B cell (primary cell): ENCODE results near the gene MRPL14. TPM values are rescaled to one million over a fixed set of nuclear protein-coding genes. Genes with fewer than 3 reads are reported as not detected.
A peak's percentile ranks its signal among the peaks of the same experiment; 100 is the strongest.

Source experiments
- ATAC-seq: fragments of 200-7000 bp; cut with Tn5 transposase; one replicate; pipeline ENCODE4 v1.10.0; 2021; ENCODE audit warnings: low read depth, mild to moderate bottlenecking, moderate number of reproducible peaks, moderate library complexity
- CTCF ChIA-PET: fragments of 350-600 bp; sonication (Branson Sonifier 250); formaldehyde crosslinking; loops from one replicate; lab custom pipeline; 2021; ENCODE audit warnings: antibody characterized with exemption, inconsistent platforms; lab: Charles Lee
- POLR2A ChIA-PET: fragments of 350-600 bp; sonication (Branson Sonifier 250); formaldehyde crosslinking; loops from one replicate; lab custom pipeline; 2021; ENCODE audit warnings: antibody characterized with exemption; lab: Charles Lee
- DNase-seq: peaks from one replicate; pipeline ENCODE4 v3.0.0; 2013
- H2AFZ ChIP-seq: 2 replicates; pipeline ENCODE4 v1.6.1; 2012; ENCODE audit warnings: mild to moderate bottlenecking, low read depth, low read length; ENCODE audit not compliant: insufficient read depth, poor library complexity, severe bottlenecking
- H3K27ac ChIP-seq, 2 donors: 1 replicate in 1 of 2; 2 replicates in 1 of 2; pipeline ENCODE4 v1.5.1; 2012 to 2013; ENCODE audit warnings: low read length in 2 of 2, mild to moderate bottlenecking in 2 of 2, moderate library complexity in 1 of 2
- H3K27me3 ChIP-seq, 4 experiments: fragments of 200-600 bp in 1 of 4; sonication (generic) in 1 of 4; replicated peaks in 1 of 4; 1 replicate in 2 of 4; 2 replicates in 2 of 4; pipeline versions ENCODE4 v1.6.1 to v1.7.0; 2013 to 2016; ENCODE audit warnings: low read length in 3 of 4, mild to moderate bottlenecking in 2 of 4, mixed read lengths in 1 of 4, moderate library complexity in 1 of 4; ENCODE audit not compliant: insufficient read depth in 4 of 4, control insufficient read depth in 3 of 4; ENCODE audit errors: control extremely low read depth in 1 of 4
- H3K36me3 ChIP-seq, 2 experiments: replicated peaks in 1 of 2; 1 replicate in 1 of 2; 2 replicates in 1 of 2; pipeline versions ENCODE4 v1.6.1 to v1.7.1; 2013; ENCODE audit warnings: low read length in 1 of 2; ENCODE audit not compliant: insufficient read depth in 2 of 2, control insufficient read depth in 1 of 2; ENCODE audit errors: control extremely low read depth in 1 of 2, extremely low read depth in 1 of 2
- H3K4me1 ChIP-seq, 2 donors: fragments of 200-600 bp in 1 of 2; sonication (generic) in 1 of 2; 1 replicate in 1 of 2; 2 replicates in 1 of 2; pipeline versions ENCODE4 v1.5.1 to v1.6.1; 2013 to 2017; ENCODE audit warnings: low read length in 2 of 2; ENCODE audit not compliant: control insufficient read depth in 2 of 2, insufficient read depth in 2 of 2
- H3K4me2 ChIP-seq: replicated peaks from 2 replicates; pipeline ENCODE3; 2012; ENCODE audit warnings: mild to moderate bottlenecking, low read depth, low read length; ENCODE audit not compliant: poor library complexity, severe bottlenecking
- H3K4me3 ChIP-seq, 5 experiments: fragments of 200-600 bp in 1 of 5; sonication (generic) in 1 of 5; 1 replicate in 3 of 5; 2 replicates in 2 of 5; pipeline versions ENCODE4 v1.5.1 to v1.7.0; 2011 to 2016; ENCODE audit warnings: low read length in 4 of 5, mild to moderate bottlenecking in 4 of 5, low read depth in 2 of 5, control low read depth in 1 of 5, moderate library complexity in 1 of 5; ENCODE audit not compliant: insufficient read depth in 1 of 5; ENCODE audit errors: control extremely low read depth in 1 of 5, extremely low read depth in 1 of 5
- H3K79me2 ChIP-seq: fragments of 200-600 bp; sonication (generic); one replicate; pipeline ENCODE4 v1.6.0; 2016; ENCODE audit warnings: low read length; ENCODE audit not compliant: control insufficient read depth, insufficient read depth
- H3K9ac ChIP-seq: fragments of 200-600 bp; sonication (generic); 2 replicates; pipeline ENCODE4 v1.6.1; 2017; ENCODE audit warnings: mild to moderate bottlenecking, low read length, moderate library complexity
- H3K9me3 ChIP-seq, 3 donors: one replicate each; pipeline versions ENCODE4 v1.6.1 to v1.7.1; 2013; ENCODE audit warnings: low read length in 2 of 3; ENCODE audit not compliant: control insufficient read depth in 2 of 3, insufficient read depth in 1 of 3; ENCODE audit errors: control extremely low read depth in 1 of 3
- H4K20me1 ChIP-seq: 2 replicates; pipeline ENCODE4 v1.6.0; 2012; ENCODE audit warnings: mild to moderate bottlenecking, low read length; ENCODE audit not compliant: insufficient read depth, control insufficient read depth, poor library complexity, severe bottlenecking
- H3K27ac Mint-ChIP-seq: one replicate; pipeline ENCODE4 v1.8.0; 2021; ENCODE audit warnings: mixed read lengths
- H3K27me3 Mint-ChIP-seq: one replicate; pipeline ENCODE4 v1.8.0; 2021; ENCODE audit warnings: mixed read lengths
- H3K4me1 Mint-ChIP-seq: one replicate; pipeline ENCODE4 v1.8.0; 2021; ENCODE audit warnings: mixed read lengths
- H3K4me3 Mint-ChIP-seq: one replicate; pipeline ENCODE4 v1.8.0; 2021; ENCODE audit warnings: mixed read lengths
- H3K9me3 Mint-ChIP-seq: one replicate; pipeline ENCODE4 v1.8.0; 2022; ENCODE audit warnings: mixed read lengths; ENCODE audit not compliant: insufficient read depth
- EZH2 ChIP-seq: IDR thresholded peaks from 2 replicates; pipeline ENCODE4 v1.6.1; 2012; ENCODE audit warnings: borderline replicate concordance, low read depth, mild to moderate bottlenecking, moderate library complexity, low read length; ENCODE audit not compliant: insufficient read depth, poor library complexity, severe bottlenecking
- WGBS: methylation state at CpG from one replicate; pipeline ENCODE4 v1.1.5; 2013; ENCODE audit warnings: missing lambda C conversion rate; ENCODE audit not compliant: insufficient coverage; 5-methylcytosine and 5-hydroxymethylcytosine counted together
- intact Hi-C: fragments of 100-400 bp; cut with micrococcal nuclease; formaldehyde crosslinking; loops from one replicate; pipeline ENCODE4 v1.10.0; 2022
- polyA plus RNA-seq: library from polyadenylated mRNA; depleted of rRNA; stranded (reverse); fragments of >200 nt; gene quantifications from 2 replicates; pipeline ENCODE4 v1.2.3, GENCODE V29; 2012
- total RNA-seq, 2 donors: library from RNA; stranded (reverse); fragments of 120-200 nt in 1 of 2; gene quantifications; 1 replicate in 1 of 2; 2 replicates in 1 of 2; pipeline versions ENCODE4 v1.2.3 to v1.2.4, GENCODE V29; 2013 to 2022
- TF ChIP-seq, protein P1 (sequence below): fragments of 200-600 bp; IDR thresholded peaks from one replicate; pipeline ENCODE4 v1.8.0; 2022; ENCODE audit warnings: antibody characterized with exemption, mild to moderate bottlenecking

The MRPL14 gene
- total and polyA plus RNA-seq, 2 donors (not counting 1 experiment from before 2014, with no cell fraction given), result 16.7 to 23.5 TPM

- H4K20me1 ChIP-seq, result no peaks in the 10 kb centered on the region
- intact Hi-C loops, result loop anchor here (1.0 to 5.0 kb wide), 4 partner anchors 73 to 408 kb away; no protein-coding TSS in a partner anchor
- H3K27me3 ChIP-seq, result peaks cover 0 to 50% (median 17%) of the 10 kb centered on the region in 4 experiments
- no peak overlapping the region for H3K9ac ChIP-seq
- ChIA-PET POLR2A (interaction anchor here (0.6 kb wide), 1 partner anchor 648 kb away, joined by 3 read pairs; the partner anchor contains the start of gene ABCC10), CTCF (interaction anchor here (0.5 to 9.1 kb wide), 22 partner anchors 9 to 504 kb away, joined by 3 to 128 read pairs (median 4); partner anchors contain the start of gene VEGFA)
- peaks cover 0 to 3% (median 0%) of the 10 kb centered on the region in 3 donors for H3K9me3 ChIP-seq
- peaks cover 48% of the 10 kb centered on the region for H3K27me3 Mint-ChIP-seq
- DNase-seq, result no peak
- 53% methylated on average over 7 of the region's 9 CpGs for WGBS
- ATAC-seq, result no peak
- no peaks in the 10 kb centered on the region for H3K9me3 Mint-ChIP-seq
- H3K36me3 ChIP-seq, result no peaks in the 10 kb centered on the region
- peak overlapping the region; percentile 95 for H3K4me3 Mint-ChIP-seq
- no peaks in the 10 kb centered on the region for H3K79me2 ChIP-seq
- no peak overlapping the region for H2AFZ ChIP-seq
- H3K4me1 Mint-ChIP-seq, result peaks cover 17% of the 10 kb centered on the region
- peak overlapping the region; percentile 81 for H3K4me2 ChIP-seq
- no peak for TF ChIP-seq EZH2
- TF ChIP-seq, protein P1, sequence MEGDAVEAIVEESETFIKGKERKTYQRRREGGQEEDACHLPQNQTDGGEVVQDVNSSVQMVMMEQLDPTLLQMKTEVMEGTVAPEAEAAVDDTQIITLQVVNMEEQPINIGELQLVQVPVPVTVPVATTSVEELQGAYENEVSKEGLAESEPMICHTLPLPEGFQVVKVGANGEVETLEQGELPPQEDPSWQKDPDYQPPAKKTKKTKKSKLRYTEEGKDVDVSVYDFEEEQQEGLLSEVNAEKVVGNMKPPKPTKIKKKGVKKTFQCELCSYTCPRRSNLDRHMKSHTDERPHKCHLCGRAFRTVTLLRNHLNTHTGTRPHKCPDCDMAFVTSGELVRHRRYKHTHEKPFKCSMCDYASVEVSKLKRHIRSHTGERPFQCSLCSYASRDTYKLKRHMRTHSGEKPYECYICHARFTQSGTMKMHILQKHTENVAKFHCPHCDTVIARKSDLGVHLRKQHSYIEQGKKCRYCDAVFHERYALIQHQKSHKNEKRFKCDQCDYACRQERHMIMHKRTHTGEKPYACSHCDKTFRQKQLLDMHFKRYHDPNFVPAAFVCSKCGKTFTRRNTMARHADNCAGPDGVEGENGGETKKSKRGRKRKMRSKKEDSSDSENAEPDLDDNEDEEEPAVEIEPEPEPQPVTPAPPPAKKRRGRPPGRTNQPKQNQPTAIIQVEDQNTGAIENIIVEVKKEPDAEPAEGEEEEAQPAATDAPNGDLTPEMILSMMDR, result peak; percentile 66
- H3K27ac Mint-ChIP-seq, result no peak overlapping the region
- no peak overlapping the region for H3K27ac ChIP-seq
- peaks cover 19 to 28% of the 10 kb centered on the region in 2 donors for H3K4me1 ChIP-seq
- no peak overlapping the region for H3K4me3 ChIP-seq
Observed at GRCh38 chr6:44074813-44075646, 52.2 kb downstream of the MRPL14 start.
